WTC11 (cell line): ENCODE data around the gene NSMF. TPM values are rescaled to one million over a fixed set of nuclear protein-coding genes. Genes with fewer than 3 reads are reported as not detected.

Experiments used
- ATAC-seq: fragments of 200-7000 bp; cut with Tn5 transposase; 2 replicates; pipeline ENCODE4 v1.10.0; 2021; ENCODE audit warnings: mild to moderate bottlenecking, moderate library complexity
- CTCF ChIA-PET: fragments of 300-600 bp; sonication (Branson Sonifier 250); formaldehyde crosslinking; loops from one replicate; lab custom pipeline; 2021; ENCODE audit warnings: antibody characterized with exemption; lab: Charles Lee
- POLR2A ChIA-PET: fragments of 350-600 bp; sonication (Branson Sonifier 250); formaldehyde crosslinking; loops from one replicate; lab custom pipeline; 2021; ENCODE audit warnings: antibody characterized with exemption; lab: Charles Lee
- DNase-seq: peaks from one replicate; pipeline ENCODE4 v3.0.0; 2021; ENCODE audit warnings: low spot score
- H3K27ac Mint-ChIP-seq: 2 replicates; pipeline ENCODE4 v1.8.0; 2021; ENCODE audit warnings: mixed read lengths
- H3K27me3 Mint-ChIP-seq: 2 replicates; pipeline ENCODE4 v1.8.0; 2021; ENCODE audit warnings: low read depth, mild to moderate bottlenecking, moderate library complexity, mixed read lengths
- H3K36me3 Mint-ChIP-seq: 2 replicates; pipeline ENCODE4 v1.8.0; 2021; ENCODE audit warnings: mixed read lengths
- H3K4me1 Mint-ChIP-seq: 2 replicates; pipeline ENCODE4 v1.8.0; 2022; ENCODE audit warnings: mixed read lengths
- H3K4me3 Mint-ChIP-seq: 2 replicates; pipeline ENCODE4 v1.8.0; 2021; ENCODE audit warnings: mild to moderate bottlenecking, moderate library complexity, mixed read lengths
- H3K9me3 Mint-ChIP-seq: 2 replicates; pipeline ENCODE4 v1.8.0; 2021; ENCODE audit warnings: mixed read lengths
- CREB1 ChIP-seq: sonication (generic); formaldehyde crosslinking; IDR thresholded peaks from 2 replicates; pipeline ENCODE4 v1.8.0; 2023; ENCODE audit warnings: mild to moderate bottlenecking, missing genetic modification reagents
- ETV6 ChIP-seq: sonication (generic); formaldehyde crosslinking; IDR thresholded peaks from 2 replicates; pipeline ENCODE4 v1.8.1; 2022; ENCODE audit warnings: mild to moderate bottlenecking, missing genetic modification reagents
- IRF2 ChIP-seq: sonication (generic); formaldehyde crosslinking; IDR thresholded peaks from 2 replicates; pipeline ENCODE4 v1.8.0; 2022; ENCODE audit warnings: low read depth, missing genetic modification reagents, borderline replicate concordance
- NFE2L1 ChIP-seq: sonication (generic); formaldehyde crosslinking; IDR thresholded peaks from 2 replicates; pipeline ENCODE4 v1.8.1; 2023; ENCODE audit warnings: missing genetic modification reagents
- NR1H2 ChIP-seq: sonication (generic); formaldehyde crosslinking; IDR thresholded peaks from 2 replicates; pipeline ENCODE4 v1.9.0; 2021; ENCODE audit warnings: mild to moderate bottlenecking, moderate library complexity, missing genetic modification reagents
- PRRX2 ChIP-seq: fragments of 250-450 bp; sonication (Bioruptor Pico); IDR thresholded peaks from 2 replicates; pipeline ENCODE4 v1.8.0; 2021; ENCODE audit warnings: mild to moderate bottlenecking
- RELA ChIP-seq: sonication (generic); formaldehyde crosslinking; IDR thresholded peaks from 2 replicates; pipeline ENCODE4 v1.8.1; 2022; ENCODE audit warnings: missing genetic modification reagents, mild to moderate bottlenecking, borderline replicate concordance
- SMAD3 ChIP-seq: sonication (generic); formaldehyde crosslinking; IDR thresholded peaks from 2 replicates; pipeline ENCODE4 v1.8.0; 2022; ENCODE audit warnings: missing genetic modification reagents, mild to moderate bottlenecking, borderline replicate concordance
- TCF7 ChIP-seq: sonication (generic); formaldehyde crosslinking; IDR thresholded peaks from 2 replicates; pipeline ENCODE4 v1.8.0; 2022; ENCODE audit warnings: mild to moderate bottlenecking, low read depth, missing genetic modification reagents, moderate library complexity
- TEAD1 ChIP-seq: sonication (generic); formaldehyde crosslinking; IDR thresholded peaks from 2 replicates; pipeline ENCODE4 v1.8.0; 2022; ENCODE audit warnings: mild to moderate bottlenecking, missing genetic modification reagents
- ZNF121 ChIP-seq: sonication (generic); formaldehyde crosslinking; IDR thresholded peaks from 2 replicates; pipeline ENCODE4 v1.8.0; 2023; ENCODE audit warnings: missing genetic modification reagents
- ZNF423 ChIP-seq: fragments of 250-450 bp; sonication (Bioruptor Pico); IDR thresholded peaks from 2 replicates; pipeline ENCODE4 v2.1.2; 2022; ENCODE audit warnings: mild to moderate bottlenecking, moderate library complexity
- total RNA-seq: library from RNA; stranded (reverse); gene quantifications from 3 replicates; pipeline ENCODE4 v1.2.3, GENCODE V29; 2021
- TF ChIP-seq, protein P1 (sequence below): sonication (generic); formaldehyde crosslinking; conservative IDR thresholded peaks from 2 replicates; pipeline ENCODE4 v1.8.1; 2022; ENCODE audit warnings: mild to moderate bottlenecking, missing genetic modification reagents
- TF ChIP-seq, protein P2 (sequence below): sonication (generic); formaldehyde crosslinking; IDR thresholded peaks from 2 replicates; pipeline ENCODE4 v1.8.0; 2023; ENCODE audit warnings: missing genetic modification reagents
- TF ChIP-seq, protein P3 (sequence below): sonication (generic); formaldehyde crosslinking; IDR thresholded peaks from 2 replicates; pipeline ENCODE4 v1.8.0; 2022; ENCODE audit warnings: missing genetic modification reagents
- TF ChIP-seq, protein P4 (sequence below): fragments of 200-600 bp; IDR thresholded peaks from 2 replicates; pipeline ENCODE4 v1.8.0; 2022; ENCODE audit warnings: antibody characterized with exemption
- TF ChIP-seq, protein P5 (sequence below): sonication (generic); formaldehyde crosslinking; IDR thresholded peaks from 2 replicates; pipeline ENCODE4 v1.8.1; 2023; ENCODE audit warnings: mild to moderate bottlenecking, missing genetic modification reagents, moderate library complexity
- TF ChIP-seq, protein P6 (sequence below): sonication (generic); formaldehyde crosslinking; IDR thresholded peaks from 2 replicates; pipeline ENCODE4 v1.8.0; 2023; ENCODE audit warnings: mild to moderate bottlenecking, missing genetic modification reagents
- TF ChIP-seq, protein P7 (sequence below): sonication (generic); formaldehyde crosslinking; IDR thresholded peaks from 2 replicates; pipeline ENCODE4 v1.8.1; 2023; ENCODE audit warnings: mild to moderate bottlenecking, missing genetic modification reagents

The NSMF gene
- total RNA-seq, 1 experiment from 2014 or later = 61.9 TPM

DNA sequence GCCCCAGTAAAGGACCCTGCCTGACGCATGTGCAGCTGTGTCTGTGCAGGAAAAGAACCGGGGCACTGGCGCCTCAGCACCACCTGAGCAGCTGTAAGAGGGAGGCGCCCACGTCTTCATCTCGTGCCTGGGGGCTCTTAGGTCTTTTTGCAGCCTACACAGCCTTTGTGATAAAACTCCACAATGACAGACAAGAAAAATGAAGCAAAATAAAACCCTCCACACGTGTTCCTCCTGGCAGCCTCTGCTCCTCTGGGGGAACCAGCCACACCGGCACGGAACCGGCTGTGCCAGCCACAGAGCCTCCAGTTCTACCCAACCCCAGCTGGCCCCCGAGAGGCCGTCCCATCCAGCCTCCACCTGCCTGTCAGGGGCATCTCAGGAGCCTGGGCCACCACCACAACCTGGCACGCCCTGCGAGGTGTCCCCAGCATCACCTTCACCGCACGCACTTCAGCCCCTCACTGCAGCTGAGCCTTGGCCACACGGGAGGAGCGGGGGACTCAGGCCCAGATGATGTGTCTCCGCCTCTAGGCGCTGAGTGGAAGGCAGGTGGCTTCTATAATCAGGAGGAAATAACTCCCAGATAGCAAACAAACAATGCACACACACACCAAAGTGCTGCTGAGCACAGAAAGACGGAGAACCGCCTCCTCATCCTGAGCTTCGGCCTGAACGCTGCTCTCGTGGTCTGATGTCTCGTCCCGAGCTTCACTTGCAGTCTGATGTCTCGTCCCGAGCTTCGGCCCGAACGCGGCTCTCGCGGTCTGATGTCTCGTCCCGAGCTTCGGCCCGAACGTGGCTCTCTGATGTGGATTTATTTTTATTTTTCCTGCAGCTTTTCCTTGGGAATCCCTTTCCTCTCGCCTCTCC lies 28.6 kb upstream of the NSMF start:
- Mint-ChIP-seq H3K4me1 (no peaks in the 10 kb centered on the region), H3K9me3 (peaks cover 3% of the 10 kb centered on the region; the same call in 1 of the 2 replicates), H3K27ac (no peak overlapping the region), H3K36me3 (no peaks in the 10 kb centered on the region), H3K4me3 (no peak overlapping the region), H3K27me3 (no peaks in the 10 kb centered on the region)
- POLR2A ChIA-PET = no interaction called here
- CTCF ChIA-PET = interaction anchor here (1.4 to 1.8 kb wide), 2 partner anchors 185 to 201 kb away, joined by 3 to 4 read pairs; no protein-coding TSS in a partner anchor
- DNase-seq = no peak
- ATAC-seq = no peak
- no peak for TF ChIP-seq NFE2L1 (CRISPR knock-in tag)
- TF ChIP-seq TCF7 (CRISPR knock-in tag) = no peak
- TF ChIP-seq RELA (CRISPR knock-in tag) = no peak
- TF ChIP-seq IRF2 (CRISPR knock-in tag) = no peak
- TF ChIP-seq, protein P1, sequence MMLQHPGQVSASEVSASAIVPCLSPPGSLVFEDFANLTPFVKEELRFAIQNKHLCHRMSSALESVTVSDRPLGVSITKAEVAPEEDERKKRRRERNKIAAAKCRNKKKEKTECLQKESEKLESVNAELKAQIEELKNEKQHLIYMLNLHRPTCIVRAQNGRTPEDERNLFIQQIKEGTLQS (CRISPR knock-in tag) = no peak
- no peak for TF ChIP-seq ETV6 (CRISPR knock-in tag)
- TF ChIP-seq, protein P2, sequence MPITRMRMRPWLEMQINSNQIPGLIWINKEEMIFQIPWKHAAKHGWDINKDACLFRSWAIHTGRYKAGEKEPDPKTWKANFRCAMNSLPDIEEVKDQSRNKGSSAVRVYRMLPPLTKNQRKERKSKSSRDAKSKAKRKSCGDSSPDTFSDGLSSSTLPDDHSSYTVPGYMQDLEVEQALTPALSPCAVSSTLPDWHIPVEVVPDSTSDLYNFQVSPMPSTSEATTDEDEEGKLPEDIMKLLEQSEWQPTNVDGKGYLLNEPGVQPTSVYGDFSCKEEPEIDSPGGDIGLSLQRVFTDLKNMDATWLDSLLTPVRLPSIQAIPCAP (CRISPR knock-in tag) = no peak
- no peak for TF ChIP-seq CREB1 (CRISPR knock-in tag)
- TF ChIP-seq ZNF121 = no peak
- no peak for TF ChIP-seq TEAD1 (CRISPR knock-in tag)
- no peak for TF ChIP-seq ZNF423 (CRISPR knock-in tag)
- TF ChIP-seq, protein P3, sequence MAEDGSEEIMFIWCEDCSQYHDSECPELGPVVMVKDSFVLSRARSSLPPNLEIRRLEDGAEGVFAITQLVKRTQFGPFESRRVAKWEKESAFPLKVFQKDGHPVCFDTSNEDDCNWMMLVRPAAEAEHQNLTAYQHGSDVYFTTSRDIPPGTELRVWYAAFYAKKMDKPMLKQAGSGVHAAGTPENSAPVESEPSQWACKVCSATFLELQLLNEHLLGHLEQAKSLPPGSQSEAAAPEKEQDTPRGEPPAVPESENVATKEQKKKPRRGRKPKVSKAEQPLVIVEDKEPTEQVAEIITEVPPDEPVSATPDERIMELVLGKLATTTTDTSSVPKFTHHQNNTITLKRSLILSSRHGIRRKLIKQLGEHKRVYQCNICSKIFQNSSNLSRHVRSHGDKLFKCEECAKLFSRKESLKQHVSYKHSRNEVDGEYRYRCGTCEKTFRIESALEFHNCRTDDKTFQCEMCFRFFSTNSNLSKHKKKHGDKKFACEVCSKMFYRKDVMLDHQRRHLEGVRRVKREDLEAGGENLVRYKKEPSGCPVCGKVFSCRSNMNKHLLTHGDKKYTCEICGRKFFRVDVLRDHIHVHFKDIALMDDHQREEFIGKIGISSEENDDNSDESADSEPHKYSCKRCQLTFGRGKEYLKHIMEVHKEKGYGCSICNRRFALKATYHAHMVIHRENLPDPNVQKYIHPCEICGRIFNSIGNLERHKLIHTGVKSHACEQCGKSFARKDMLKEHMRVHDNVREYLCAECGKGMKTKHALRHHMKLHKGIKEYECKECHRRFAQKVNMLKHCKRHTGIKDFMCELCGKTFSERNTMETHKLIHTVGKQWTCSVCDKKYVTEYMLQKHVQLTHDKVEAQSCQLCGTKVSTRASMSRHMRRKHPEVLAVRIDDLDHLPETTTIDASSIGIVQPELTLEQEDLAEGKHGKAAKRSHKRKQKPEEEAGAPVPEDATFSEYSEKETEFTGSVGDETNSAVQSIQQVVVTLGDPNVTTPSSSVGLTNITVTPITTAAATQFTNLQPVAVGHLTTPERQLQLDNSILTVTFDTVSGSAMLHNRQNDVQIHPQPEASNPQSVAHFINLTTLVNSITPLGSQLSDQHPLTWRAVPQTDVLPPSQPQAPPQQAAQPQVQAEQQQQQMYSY (CRISPR knock-in tag) = no peak
- TF ChIP-seq, protein P4, sequence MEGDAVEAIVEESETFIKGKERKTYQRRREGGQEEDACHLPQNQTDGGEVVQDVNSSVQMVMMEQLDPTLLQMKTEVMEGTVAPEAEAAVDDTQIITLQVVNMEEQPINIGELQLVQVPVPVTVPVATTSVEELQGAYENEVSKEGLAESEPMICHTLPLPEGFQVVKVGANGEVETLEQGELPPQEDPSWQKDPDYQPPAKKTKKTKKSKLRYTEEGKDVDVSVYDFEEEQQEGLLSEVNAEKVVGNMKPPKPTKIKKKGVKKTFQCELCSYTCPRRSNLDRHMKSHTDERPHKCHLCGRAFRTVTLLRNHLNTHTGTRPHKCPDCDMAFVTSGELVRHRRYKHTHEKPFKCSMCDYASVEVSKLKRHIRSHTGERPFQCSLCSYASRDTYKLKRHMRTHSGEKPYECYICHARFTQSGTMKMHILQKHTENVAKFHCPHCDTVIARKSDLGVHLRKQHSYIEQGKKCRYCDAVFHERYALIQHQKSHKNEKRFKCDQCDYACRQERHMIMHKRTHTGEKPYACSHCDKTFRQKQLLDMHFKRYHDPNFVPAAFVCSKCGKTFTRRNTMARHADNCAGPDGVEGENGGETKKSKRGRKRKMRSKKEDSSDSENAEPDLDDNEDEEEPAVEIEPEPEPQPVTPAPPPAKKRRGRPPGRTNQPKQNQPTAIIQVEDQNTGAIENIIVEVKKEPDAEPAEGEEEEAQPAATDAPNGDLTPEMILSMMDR = no peak

DNA sequence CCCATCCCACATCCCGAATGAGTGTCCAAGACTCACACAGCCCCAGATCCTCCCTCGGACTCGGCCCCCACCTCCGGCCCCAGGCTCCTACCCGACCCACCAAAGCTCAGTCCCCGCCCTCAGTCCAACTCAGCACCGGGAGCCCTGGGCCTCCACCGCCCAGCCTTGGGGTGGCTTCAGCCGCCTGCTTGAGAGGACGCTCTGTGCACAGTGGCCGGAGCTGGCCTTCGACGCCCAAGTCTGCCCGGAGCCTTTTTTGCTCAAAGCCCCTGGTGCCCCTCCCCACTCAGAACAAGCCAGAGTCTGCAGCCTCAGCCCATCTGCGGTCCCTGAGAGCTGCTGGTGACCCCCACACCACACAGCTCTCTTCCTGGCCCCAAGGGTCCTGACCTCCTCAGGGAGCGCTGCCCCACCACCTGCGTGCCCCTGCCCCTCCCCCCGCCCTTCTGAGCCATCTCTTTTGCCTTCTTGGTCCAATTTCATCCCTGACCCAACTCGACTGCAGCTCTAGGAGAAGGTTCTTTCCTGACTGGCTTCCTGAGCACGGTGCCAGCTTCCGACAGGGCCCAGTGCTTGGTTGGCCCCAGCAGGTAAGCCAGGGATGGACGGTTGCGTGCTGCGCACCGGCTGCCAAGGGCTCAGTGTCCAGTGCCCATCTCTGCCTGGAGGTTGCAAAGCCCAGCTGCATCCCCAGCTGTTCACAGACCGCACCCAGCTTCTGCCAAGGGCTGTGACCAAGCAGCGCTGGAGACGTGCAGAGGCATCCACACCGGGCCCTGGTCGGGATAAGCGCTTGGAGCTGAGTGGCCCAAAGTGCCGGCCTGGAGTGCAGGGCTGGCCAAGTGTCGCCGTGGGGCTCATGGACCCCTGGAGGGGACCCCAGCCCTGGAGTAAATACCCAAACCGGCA lies 27.7 kb upstream of the NSMF start:
- Mint-ChIP-seq H3K27me3 (no peaks in the 10 kb centered on the region), H3K36me3 (no peaks in the 10 kb centered on the region), H3K9me3 (no peaks in the 10 kb centered on the region), H3K27ac (no peak overlapping the region), H3K4me1 (no peaks in the 10 kb centered on the region), H3K4me3 (no peak overlapping the region)
- ChIA-PET POLR2A (no interaction called here), CTCF (interaction anchor here (0.5 to 1.8 kb wide), 3 partner anchors 64 to 200 kb away, joined by 3 to 5 read pairs (median 4); partner anchors contain the start of genes EXD3 and NOXA1)
- ATAC-seq = no peak
- no peak for DNase-seq
- TF ChIP-seq NR1H2 (no peak), SMAD3 (CRISPR knock-in tag) (no peak), PRRX2 (CRISPR knock-in tag) (no peak)
- TF ChIP-seq, protein P5, sequence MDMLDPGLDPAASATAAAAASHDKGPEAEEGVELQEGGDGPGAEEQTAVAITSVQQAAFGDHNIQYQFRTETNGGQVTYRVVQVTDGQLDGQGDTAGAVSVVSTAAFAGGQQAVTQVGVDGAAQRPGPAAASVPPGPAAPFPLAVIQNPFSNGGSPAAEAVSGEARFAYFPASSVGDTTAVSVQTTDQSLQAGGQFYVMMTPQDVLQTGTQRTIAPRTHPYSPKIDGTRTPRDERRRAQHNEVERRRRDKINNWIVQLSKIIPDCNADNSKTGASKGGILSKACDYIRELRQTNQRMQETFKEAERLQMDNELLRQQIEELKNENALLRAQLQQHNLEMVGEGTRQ (CRISPR knock-in tag) = no peak
- TF ChIP-seq, protein P6, sequence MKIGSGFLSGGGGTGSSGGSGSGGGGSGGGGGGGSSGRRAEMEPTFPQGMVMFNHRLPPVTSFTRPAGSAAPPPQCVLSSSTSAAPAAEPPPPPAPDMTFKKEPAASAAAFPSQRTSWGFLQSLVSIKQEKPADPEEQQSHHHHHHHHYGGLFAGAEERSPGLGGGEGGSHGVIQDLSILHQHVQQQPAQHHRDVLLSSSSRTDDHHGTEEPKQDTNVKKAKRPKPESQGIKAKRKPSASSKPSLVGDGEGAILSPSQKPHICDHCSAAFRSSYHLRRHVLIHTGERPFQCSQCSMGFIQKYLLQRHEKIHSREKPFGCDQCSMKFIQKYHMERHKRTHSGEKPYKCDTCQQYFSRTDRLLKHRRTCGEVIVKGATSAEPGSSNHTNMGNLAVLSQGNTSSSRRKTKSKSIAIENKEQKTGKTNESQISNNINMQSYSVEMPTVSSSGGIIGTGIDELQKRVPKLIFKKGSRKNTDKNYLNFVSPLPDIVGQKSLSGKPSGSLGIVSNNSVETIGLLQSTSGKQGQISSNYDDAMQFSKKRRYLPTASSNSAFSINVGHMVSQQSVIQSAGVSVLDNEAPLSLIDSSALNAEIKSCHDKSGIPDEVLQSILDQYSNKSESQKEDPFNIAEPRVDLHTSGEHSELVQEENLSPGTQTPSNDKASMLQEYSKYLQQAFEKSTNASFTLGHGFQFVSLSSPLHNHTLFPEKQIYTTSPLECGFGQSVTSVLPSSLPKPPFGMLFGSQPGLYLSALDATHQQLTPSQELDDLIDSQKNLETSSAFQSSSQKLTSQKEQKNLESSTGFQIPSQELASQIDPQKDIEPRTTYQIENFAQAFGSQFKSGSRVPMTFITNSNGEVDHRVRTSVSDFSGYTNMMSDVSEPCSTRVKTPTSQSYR (CRISPR knock-in tag) = no peak
- TF ChIP-seq, protein P7, sequence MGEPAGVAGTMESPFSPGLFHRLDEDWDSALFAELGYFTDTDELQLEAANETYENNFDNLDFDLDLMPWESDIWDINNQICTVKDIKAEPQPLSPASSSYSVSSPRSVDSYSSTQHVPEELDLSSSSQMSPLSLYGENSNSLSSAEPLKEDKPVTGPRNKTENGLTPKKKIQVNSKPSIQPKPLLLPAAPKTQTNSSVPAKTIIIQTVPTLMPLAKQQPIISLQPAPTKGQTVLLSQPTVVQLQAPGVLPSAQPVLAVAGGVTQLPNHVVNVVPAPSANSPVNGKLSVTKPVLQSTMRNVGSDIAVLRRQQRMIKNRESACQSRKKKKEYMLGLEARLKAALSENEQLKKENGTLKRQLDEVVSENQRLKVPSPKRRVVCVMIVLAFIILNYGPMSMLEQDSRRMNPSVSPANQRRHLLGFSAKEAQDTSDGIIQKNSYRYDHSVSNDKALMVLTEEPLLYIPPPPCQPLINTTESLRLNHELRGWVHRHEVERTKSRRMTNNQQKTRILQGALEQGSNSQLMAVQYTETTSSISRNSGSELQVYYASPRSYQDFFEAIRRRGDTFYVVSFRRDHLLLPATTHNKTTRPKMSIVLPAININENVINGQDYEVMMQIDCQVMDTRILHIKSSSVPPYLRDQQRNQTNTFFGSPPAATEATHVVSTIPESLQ = no peak
- TF ChIP-seq, protein P2 (CRISPR knock-in tag) = no peak
